ENCODE measurements around the gene ETV5. TPM values are rescaled to one million over a fixed set of nuclear protein-coding genes. Genes with fewer than 3 reads are reported as not detected.

ETV5 gene
- total RNA-seq, 1 donor from 2014 or later, result 26.1 TPM

DNA sequence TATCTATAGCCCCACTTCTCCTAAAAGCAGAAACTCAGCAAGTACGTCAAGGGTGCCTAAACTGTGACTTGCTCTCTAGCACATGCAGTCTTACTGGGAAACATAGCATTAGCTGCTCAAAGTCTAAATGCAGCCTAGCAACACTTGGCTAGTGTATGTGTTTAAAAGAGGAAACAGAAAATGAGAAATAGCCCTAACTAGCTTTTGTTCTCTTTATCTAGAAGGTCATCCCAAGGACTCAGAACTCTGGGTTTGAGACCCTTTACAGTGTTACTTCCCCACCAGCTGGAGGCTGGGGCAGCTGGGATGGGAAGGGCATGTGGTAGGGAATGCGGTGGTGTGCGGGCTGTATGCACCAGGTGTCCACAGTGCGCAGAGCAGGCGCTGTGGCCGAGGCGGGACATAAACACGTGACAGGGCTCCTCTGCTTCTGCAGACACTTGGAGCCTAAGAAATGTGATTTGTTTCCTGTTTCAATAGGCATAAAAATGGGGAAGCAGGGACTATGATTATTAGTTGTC, 13.3 kb downstream of the ETV5 start:
- DNase-seq, result peak; percentile 61

DNA sequence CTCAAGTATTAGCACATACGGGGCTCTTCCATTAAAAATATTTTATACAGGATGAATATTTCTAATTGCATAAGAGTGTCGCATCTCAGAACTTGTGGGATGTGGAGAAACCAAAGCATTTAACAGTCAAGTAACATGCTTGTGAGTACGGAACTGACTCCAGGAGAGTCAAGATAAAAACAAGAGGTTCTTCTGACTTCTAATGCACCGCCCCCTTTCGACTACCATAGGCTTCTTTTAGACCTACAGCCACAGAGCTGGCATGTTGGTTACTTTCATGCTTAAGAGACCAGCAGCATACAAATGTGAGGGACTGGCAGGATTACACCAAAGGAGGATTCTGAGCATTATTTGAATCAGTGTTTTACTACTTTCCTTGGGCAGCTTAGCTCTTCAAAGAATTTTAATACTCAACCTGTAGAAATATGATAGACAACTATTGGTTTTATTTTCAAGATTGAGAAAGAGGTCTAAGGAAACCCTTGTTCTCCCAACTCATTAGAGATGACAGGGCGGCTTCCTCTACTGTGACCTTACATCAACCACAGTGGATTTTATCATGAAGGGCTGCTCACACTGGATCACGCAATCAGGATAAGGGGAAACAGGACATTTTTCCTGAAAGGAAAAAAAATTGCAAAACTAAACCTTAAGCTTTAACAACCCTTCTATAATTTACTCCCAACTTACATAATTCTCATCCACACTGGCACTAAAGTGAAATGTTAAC, 14.0 kb downstream of the ETV5 start:
- no peak for DNase-seq

DNA sequence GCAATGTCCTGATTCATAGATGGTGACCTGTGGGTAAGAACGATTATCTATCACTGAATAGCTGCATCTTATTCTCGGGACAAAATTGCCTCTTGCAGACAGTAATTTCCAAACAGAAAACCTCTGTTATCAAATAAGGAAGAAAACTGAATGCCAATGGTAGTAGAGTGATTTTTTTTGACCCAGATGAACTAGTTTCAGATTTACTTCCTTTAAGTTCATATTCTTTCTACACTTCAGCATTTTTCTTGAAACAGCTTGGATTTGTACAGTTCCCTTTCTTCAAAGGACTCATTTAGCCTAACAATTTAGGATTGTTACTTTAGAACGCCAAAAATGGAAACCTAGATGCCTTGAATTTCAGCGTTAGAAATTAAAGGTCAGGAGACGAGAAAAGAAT, 14.6 kb downstream of the ETV5 start:
- no peak for DNase-seq

DNA sequence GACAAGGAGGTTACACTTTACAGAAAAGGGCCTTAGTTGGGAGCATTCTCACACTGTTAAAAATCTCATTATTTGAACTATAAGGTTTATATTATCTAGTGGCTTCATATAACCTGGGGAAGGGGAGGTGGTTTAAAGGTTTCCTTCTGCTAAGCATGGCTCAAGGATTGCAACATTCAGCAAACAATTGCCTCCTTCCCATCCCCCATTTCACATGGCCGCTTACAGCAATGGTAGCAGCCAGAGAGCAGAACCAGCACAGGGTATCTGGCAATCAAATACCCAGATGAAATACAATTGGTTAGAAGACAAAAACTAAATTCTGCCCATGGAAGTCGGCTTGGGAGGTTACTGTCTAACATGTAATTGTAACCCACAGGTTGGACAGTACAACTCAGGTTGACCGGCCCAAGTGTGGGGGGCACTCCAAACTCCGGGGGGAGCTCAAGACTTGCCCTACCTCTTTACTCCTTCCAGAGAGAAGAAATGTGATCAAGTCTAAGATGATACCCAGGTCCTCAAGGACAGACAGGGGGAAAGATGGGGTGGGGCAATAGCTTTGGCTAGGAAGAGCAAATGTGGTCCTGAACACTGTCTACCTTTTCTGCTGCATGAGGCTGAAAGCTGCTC, 15.5 kb downstream of the ETV5 start:
- no peak for DNase-seq

DNA sequence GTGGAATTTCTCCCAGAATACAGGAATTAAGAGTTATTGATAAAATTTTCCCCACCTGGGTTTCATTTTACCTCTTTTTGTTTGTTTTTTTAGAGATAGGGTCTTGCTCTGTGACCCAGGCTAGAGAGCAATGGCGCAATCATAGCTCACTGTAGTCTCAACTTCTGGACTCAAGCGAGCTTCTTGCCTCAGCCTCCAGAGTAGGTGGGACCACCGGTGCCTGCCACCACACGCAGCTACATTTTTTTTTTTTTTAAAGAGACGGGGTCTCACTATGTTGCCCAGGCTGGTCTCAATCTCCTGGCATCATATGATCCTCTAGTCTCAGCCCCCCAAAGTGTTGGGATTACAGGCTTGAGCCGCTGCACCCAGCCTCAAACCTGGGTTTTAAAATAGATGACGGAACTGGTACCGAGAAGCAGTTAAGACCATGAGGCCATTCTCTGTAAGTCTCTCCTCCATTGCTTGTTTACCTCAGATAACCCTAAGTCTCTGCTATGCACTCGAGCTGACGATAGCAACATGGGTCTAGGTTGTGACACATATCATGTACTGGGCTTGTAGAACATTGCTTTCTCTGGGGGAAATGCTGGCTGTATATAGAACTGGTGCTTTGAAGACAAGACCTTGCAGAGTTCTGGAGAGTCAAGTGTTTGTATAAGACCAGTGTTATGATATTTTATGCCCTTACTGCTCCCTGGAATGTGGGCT, 16.4 kb downstream of the ETV5 start:
- no peak for DNase-seq

DNA sequence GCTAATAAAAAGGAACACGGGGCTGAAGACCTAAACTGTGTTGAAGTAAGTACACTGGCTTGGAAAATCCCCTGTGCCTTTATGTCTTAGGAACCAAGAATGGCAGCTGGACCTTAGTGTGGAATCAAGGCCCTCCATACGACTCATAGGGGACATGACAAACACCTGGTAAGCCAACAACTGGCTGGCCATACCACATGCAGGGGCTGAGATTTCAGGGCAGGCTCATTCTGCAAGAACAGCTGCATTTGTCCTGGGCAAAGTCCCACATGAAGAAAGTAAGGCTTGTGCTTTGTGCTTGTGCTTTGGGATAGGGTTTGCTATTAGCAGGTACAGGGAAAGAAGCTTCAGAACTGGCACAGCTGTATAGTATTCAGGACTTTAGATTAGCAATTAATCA, 18.0 kb downstream of the ETV5 start:
- DNase-seq, result peak; percentile 80

DNA sequence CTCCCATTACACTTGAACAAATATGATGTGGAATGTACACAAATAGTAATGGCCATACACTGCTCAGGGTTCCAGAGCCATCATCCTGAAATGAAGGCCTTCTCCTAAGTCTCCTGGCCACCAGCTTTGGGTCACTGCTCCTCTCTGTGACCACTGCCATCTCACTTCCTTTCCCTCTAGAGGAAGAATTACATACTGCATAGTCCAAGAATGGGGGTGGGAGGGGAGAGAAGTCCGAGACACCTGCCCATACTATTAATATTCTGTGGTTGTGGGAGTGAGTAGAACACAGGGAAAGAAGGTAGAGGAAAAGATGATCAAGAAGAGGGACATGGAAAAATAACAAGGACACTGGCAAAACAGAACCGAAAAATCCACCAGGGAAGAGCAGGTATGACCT, 20.6 kb downstream of the ETV5 start:
- DNase-seq, result no peak

DNA sequence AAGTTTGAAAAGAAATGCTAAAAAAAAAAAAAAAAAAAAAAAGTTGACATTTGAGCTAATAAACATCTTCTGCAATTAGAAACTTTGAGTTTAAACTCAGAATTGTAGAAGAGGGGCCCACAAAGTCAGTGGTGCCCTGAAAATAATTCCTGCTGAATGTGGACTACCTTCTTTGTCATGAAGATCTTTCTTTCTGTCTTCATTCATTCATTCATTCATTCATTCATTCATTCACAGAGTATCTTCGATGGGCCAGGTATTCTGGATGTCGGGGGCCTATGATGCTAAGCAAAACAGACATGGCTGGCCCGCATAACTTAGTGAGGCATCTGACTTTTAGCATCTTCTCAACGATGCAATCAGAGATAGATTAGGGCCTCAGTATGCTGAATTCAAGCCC, 24.6 kb downstream of the ETV5 start:
- DNase-seq, result no peak

DNA sequence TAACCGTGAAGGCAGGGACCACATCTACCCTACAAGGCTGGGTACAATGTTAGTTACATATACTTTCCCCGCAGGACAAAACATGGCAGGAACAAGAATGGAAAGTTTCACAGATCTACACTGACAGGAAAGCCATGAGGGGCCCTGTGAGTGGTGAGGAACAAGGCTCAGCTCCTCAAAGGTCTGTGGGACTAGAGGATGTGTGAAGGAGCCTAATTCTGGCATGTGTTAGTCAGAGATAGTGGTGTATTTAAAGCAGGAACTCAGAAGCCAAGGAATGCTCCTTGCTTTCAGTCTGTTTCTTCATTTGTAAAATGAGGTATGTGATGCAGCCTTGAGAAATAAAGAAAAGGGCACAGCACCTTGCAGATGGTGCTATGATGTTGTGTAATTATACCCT, 25.1 kb downstream of the ETV5 start:
- no peak for DNase-seq

DNA sequence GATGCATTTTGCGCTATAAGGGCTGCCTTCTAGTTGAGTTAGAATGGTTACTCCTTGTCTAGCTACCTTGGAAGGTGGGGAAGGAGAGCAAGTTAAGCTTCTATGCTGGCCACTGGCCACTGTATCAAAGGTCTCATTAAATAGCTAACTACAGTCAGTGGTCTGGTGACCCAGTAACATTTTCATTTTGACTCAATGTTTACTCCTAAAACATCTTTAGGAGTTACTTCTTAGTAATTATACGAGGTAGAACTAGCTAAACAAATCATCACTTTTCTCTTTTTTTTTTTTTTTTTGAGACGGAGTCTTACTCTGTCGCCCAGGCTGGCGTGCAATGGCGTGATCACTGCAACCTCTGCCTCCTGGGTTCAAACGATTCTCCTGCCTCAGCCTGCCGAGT, 26.7 kb downstream of the ETV5 start:
- DNase-seq, result no peak

DNA sequence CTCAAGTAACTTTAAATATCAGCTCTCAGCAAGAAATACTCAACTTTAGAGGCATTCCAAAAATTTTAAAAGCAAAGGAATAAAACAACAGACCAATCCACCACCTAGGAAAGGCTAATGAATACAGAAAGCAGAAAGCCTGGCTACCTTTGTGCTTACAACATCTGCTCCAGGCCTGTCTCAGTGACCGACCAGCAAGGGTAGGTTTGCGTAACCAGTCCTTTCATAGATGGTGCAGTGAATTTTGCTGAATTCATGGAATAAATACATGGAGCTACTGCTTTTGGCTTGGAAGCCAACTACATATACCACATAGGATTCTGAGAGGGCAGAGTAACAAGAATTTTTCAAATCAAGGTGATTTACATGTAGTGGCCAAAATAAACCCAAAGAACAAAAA, 27.2 kb downstream of the ETV5 start:
- DNase-seq, result no peak

DNA sequence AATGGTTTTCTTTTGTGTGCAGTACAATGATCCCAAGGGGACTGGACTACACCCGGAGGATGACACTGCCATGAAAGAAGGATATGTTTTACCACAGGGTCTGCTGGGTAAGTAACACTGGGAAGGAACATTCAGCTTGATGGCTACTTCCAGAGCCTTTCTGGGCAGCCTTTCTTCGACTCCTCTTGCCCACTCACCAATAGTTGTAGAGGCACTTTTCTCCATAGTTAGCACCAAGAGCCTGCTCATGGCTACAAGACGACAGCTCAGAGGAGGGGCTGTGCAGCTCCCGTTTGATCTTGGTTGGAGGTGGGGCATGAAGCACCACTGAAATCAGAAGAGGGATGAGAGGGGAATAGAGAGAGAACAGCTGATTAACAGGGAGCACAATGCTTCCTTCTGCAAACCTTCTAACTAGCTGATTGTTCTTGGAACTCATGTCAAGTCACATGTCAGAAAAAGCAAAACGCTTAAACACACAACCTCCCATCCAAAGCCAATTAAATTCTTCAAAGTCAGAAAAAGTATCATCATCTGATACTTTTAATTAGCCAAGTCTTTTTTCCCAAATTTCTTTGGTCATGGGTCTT, 27.9 kb downstream of the ETV5 start:
- DNase-seq, result no peak

DNA sequence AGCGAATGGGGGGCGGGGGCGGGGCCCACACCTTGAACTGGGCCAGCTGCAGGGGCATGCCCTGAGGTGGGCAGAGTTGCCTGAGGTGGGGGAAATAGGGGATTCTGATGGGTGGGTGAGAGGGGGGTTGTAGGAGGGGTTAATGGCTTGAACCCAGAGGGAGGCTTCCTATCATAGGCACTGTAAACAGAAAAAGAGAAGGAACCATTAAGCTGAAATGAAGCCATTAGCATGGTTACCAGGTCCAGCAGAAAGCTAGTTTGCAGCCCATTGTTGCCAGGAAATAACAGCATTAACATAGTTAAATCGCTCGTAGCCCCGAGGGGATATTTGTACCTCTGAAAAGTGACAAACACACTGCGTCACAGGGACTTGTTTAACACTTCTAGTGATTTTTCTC, 29.0 kb downstream of the ETV5 start:
- no peak for DNase-seq

DNA sequence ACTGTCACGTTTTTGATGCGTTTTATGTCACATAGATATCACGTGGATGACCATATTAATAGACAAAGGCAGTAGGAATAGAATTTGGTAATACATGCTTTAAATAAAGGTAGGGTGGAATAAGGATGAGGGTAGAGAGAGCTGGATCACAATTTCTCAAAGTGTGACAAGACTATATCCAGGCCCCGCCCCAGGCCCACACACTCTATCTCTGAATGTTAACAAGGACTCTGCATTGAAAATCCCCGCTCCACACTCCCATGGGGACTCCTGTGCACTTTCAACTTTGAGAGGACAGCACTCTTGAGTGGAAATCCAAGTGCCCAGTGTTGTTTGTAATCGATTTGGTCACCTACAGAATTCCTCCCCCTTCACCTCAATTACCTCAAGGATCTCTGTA, 31.4 kb downstream of the ETV5 start:
- no peak for DNase-seq

DNA sequence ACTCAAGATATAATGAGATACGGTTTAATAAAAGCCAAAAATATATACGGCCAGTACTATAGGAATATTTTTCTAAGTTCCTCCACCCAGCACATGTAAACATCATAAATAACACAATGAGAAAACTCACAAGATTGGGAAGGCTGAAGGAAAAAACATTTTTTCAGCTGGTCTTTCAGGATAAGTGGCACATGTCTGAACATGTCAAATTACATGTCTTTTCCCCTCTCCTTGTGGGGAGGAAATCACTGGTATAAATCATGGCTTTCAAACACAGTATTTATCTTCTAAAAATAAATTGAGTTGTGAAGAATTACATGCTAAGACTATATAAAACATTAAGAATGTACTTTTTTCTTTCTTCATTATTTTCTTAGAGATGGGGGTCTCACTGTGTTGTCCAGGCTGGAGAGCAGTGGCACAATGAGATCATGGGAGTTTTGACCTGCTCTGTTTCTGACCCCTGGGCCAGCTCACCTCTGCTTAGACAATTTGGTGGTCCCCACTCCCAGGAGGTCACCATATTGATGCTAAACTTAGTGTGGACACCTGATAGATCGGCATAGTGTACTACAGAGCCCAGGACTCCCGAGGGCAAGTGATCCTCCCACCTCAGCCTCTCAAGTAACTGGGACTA, 32.8 kb downstream of the ETV5 start:
- no peak for DNase-seq

DNA sequence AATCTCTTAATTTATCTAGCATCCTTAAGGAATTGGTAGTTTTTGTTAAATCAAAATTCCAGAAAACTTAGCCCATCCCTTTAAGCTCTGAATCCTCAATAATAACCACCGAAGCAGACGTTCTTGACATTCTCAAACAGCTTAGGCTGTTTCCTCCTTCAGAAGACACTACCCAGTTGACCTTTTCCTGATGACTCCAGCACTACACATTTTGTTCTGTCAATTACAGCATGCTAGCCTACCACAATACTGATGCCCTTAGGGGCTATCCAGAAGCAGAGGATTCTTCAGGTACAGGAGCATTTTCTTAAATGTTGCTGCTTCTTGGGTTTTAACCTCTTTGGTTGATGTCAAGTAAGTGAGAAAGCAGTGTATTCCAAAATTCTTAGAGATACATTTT, 33.4 kb downstream of the ETV5 start:
- DNase-seq, result no peak

DNA sequence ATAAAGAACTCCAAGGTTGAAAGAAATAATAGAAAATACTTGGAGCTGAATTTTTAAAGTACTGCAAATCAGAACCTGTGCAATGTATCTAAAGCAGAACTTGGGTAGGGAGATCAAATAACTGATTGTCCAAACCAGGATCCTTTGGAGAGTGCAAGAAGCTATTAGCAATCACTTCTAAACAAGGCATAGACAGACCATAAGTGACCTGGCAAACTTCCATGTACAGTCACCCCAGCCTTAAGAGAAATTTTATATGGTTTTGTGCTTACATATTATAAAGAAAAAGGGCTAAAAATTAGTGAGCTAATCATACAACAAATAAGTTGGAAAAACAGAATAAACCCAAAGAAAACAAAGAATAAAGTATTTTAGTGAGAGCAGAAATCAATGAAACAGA, 35.2 kb downstream of the ETV5 start:
- DNase-seq, result no peak

DNA sequence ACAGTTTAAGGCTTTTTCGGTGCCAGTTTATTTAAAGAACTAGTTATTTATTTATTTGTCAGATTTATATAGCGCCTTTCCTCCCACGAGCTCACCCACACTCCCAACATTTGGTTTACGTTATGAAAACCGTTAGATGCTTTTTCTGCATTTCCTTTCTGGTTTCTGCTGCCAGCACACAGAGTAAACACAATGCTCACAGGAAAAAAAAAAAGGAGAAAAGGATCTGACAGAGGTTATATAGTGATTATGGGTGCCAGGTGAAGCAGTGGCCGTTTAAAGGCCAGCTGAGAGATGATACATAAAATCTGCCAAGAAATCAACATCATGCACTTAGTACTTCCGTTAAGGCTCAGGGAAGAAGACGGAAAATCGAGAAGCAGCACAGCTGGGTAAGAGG, 37.9 kb downstream of the ETV5 start:
- no peak for DNase-seq

DNA sequence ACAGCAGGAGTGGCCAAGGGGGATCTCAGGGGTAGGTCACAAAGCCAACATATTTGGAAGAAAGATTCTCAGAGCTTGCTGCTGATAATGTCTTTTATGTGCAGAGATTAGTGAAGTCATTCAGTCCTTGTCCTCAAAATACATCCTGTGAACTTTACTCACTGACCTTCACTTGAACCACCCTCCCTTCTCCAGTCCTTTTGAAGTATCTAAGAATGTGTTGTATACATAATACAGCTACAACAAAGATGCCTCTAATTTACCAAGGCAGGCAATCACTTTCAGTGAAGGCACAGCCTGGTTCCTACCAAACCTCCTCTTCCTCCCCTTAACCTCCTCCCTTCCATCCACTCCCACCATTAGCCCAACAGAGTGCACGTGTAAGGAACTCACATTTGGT, 38.3 kb downstream of the ETV5 start:
- no peak for DNase-seq

DNA sequence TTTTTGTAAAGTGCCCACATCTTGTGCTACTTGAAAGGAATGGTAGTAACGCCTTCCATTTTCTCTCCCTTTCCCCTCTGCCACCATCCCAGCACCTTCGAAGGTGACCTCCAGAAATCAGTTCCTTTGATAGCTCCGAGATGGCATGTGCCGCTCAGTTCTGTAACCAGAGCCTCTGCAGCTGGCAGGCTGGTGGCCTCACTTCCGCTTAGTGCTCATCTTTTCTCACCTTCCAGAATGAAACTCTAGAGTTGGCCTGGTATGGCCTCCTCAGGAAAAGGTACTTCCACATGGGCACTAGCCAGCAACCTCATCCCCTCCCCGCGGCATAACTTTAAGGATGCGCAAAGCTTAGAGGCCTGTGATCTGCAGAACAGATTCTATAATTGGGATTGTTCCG, 38.8 kb downstream of the ETV5 start:
- DNase-seq, result no peak

DNA sequence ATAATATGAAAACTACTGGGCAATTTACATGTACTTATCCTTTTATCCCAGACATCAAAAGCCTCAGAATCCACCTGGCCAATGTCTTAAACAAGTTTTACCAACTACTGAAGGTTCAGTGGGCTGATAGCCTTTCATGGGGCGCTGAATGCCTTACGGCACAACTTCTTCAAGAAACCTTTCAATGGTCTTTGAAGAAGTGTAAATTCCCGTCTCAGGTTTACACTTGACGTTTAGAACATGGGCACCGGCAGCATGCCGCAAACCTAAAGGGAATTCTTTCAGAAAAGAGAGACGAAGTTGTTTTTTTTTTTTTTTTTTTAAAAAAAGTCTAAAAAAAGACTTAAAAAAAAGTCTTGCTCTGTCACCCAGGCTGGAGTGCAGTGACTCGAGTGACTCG, 39.7 kb downstream of the ETV5 start:
- no peak for DNase-seq

DNA sequence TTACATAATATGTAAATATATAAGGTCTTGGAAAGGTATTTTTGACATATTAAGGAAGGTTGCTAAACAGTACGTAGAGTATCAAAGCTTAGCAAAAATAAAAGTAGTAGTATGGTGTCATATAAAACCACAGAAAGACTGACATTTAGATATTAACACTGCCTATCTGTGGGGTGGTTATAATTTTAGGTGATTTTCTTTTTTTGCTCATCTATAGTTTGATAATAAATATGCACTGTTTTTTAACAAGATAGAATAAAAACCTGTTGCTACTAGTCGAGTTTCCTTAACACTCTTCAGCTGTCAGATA, 40.7 kb downstream of the ETV5 start:
- DNase-seq, result no peak
